GM21447 (cell line): ENCODE data around the gene KIAA1549.

Source experiments
- ATAC-seq: cut with Tn5 transposase; IDR thresholded peaks from one replicate; pipeline ENCODE4 v1.9.1; 2021; ENCODE audit not compliant: unreplicated experiment

The KIAA1549 gene

DNA sequence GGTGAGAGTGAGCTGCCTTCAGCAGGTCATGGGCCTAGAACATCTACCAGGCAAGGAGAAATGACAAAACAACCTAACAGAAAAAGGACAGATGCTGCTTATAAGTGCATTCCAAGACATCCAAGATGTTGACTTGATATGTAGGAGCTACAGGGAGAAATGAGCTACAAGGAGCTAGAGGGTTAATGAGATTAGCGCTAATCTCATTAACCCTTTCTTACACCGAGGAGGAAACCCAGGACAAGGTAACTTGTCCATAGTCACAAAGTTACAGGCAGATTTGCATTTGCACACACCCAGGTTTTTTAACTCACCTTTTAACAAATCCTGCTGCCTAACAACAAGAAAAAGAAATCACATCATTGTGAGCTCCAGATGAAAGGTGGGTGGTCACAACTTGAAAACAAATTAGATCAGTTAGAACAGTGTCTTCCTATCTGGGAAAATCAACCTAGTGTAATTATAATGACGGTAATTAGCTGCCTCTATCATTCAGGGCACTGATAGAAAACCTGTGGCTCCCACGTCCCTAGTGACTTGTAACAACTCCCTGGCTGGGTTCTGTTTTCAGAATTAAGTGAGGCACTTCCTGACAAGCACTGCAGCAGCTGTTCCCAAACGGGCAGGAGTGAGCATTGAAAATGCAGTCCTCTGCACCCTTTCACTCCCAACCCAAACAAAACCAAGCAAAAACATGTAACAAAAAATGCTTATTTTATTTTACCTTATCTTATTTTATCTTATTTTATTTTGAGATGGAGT is 5.7 kb downstream of the KIAA1549 start:
- ATAC-seq, result no peak

DNA sequence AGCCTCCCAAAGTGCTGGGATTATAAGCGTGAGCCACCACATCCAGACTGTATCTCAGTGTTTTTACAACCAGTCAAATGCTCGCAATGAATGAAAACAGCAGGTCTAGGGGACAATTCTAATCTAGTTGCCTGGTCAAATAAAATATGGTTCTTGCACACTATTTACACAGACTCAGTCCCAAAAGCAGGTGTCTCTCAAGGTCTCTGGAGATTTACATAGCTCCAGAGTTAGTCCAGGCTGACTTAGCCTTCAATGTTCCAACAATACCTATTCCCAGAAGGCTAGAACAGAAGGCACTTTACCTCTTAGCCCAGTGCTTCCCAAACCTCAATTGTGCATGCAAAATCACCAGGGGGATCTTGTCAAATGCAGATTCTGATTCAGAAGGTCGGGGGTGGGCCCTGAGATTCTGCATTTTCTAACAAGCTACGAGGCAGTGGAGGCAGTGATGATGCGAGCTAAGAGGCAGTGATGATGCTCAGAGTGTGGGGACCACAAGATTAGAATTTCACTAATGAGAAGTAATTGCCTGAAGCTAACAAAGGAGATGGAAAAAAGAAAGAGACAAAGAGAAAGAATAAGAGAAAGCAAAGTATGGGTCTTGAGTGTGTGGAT is 6.4 kb downstream of the KIAA1549 start:
- ATAC-seq, result no peak

GRCh38 chr7:138974103-138974502 is 7.1 kb downstream of the KIAA1549 start:
- ATAC-seq, result no peak

DNA sequence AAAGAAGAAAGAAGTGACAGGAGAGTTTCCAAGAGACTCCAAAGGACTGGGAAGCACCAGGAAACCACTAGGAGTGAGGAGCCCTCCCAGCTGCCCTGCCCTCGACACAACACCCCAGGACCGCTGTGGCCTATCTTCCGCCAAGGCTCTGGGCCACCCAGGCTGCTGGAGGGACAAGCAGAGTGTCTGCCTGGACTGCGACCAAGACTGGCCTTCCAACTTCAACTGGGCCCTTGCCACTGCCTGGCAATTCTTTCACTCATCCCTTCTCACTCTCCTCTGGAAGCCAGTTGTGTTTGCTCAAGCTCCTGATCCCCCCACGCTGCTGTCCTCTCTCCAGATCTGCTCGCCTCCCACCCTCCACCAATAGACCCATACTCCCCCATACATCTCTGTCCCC is 10.2 kb downstream of the KIAA1549 start:
- no peak for ATAC-seq

DNA sequence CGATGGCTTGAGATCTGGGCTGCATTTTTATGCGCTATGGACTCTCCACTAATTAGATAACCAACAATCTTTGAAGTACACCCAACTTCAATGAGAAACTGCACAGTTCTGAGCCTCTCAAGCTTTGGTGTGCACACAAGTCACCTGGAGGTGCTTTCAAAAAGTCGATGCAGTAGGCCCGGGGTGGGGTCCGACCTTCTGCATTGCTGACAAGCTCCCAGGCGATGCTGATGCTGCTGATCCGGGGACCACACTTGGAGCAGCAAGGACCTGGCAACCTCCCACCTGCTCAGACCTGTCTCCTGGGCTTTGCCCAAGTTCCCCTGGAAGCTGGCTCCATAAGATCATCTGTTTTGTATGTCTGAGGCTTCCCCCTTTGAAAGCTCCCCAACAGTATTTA is 10.7 kb downstream of the KIAA1549 start:
- no peak for ATAC-seq

- ATAC-seq, result no peak
Observed at GRCh38 chr7:138967159-138967558, 14.0 kb downstream of the KIAA1549 start.

DNA sequence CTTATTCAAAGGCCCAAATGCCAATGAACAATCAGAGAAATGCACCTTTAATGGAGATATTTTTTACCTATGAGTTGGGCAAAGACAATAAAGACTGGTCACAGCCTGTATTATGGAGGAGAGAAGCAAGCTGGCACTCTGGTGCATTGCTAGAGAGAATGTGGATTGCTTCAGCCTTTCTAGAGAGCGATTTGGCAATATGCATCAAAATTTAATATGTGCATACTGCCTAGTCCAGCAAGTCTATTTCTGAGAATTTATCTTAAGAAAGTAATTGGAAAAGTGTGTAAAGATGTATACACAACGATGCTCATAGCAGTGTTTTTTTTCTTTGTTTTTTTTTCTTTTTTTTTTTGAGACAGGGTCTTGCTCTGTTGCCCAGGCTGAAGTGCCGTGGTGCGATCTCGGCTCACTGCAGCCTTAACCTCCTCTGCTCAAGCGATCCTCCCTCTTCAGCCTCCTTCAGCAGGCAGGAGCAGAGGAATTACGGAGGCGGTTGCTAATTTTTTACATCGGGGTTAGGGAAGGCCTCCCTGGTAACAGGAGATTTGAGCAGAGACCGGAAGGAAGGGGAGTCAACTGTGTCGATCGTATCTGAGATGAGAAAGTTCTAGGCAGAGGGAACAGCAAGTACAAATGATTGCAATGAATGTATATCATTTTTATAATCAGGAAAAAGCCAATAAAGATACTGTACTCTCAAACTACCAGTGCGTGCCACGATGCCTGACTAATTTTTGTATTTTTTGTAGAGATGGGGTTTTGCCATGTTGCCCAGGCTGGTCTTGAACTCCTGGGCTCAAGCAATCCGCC is 16.4 kb downstream of the KIAA1549 start:
- no peak for ATAC-seq

DNA sequence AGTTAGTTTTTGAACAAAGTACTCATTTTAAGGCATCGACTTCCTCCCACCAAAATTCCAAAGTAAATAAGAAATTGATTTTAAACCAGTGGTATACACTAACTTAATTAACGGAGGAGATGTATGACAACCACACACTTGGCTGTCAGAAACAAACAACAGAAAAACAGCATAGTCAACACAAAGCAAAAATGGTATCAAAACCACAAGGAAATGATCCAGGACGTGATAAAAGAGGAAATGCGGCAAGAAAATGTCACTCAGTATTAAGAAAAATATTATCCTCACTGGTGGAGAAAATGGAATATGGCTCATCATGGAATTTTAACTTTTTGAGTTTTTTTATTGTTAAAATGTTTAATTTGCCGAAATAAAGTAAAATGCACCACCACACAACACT is 17.5 kb downstream of the KIAA1549 start:
- no peak for ATAC-seq

GRCh38 chr7:138962561-138963270 is 18.5 kb downstream of the KIAA1549 start:
- ATAC-seq, result no peak

- no peak for ATAC-seq
Observed at GRCh38 chr7:138961159-138961558, 20.0 kb downstream of the KIAA1549 start.

DNA sequence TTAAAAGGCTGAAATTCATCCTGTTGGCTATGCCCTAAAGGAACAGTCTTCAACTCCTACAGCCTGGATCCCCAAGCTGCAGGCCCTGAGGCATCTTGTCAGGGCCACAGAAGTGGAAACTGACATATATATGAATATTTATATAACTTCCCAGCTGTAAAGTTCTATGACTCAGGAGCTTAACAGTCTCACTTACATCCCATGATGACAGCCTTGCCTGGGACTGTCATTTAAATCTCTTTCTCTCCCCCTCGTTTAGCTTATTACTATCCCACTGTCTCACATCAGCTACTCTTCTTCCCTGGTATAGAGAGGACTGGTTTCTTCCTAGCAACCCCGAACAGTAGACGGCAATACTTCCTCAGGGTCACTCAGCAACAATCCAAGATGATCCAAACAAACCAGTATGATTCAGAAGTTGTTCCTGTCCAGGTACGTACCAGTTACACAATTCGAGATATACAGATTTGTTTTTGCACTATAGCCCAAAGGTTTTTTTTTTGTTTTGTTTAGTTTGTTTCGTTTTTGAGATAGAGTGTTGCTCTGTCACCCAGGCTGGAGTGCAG is 22.7 kb downstream of the KIAA1549 start:
- ATAC-seq, result no peak

GRCh38 chr7:138957753-138958390 is 23.3 kb downstream of the KIAA1549 start:
- ATAC-seq, result no peak

DNA sequence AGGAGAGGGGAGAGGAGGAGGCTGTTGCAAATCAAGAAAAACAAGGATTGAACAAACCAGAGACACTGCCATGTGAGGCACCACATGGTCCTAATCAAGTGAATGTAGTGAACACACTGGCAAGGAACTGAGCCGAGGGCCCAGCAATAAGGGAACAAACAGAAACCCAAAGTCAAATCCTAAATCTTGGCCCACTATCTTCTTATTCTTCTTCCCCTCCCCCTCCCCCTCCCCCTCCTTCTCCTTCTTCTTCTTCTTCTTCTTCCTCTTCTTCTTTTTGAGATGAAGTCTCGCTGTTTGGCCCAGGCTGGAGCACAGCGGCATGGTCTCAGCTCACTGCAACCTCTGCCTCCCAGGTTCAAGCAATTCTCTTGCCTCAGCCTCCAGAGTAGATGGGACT is 24.0 kb downstream of the KIAA1549 start:
- ATAC-seq, result no peak

GRCh38 chr7:138954545-138955475 is 26.4 kb downstream of the KIAA1549 start:
- no peak for ATAC-seq

DNA sequence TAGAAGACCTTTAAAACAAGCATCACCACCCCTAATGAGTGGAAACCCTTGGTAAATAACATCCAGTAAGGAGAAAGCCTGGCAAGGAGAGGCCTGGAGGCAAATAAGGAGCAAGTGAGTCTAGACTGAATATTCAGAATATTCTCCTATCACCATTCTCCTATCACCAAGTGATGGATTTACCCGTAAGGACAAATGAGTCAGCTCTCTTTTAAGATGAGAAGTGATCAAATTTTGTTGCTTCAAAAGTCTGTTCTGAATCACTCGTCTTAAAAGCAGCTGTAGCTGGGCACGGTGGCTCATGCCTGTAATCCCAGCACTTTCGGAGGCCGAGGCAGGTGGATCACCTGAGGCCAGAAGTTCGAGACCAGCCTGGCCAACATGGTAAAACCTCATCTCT is 28.4 kb downstream of the KIAA1549 start:
- no peak for ATAC-seq

DNA sequence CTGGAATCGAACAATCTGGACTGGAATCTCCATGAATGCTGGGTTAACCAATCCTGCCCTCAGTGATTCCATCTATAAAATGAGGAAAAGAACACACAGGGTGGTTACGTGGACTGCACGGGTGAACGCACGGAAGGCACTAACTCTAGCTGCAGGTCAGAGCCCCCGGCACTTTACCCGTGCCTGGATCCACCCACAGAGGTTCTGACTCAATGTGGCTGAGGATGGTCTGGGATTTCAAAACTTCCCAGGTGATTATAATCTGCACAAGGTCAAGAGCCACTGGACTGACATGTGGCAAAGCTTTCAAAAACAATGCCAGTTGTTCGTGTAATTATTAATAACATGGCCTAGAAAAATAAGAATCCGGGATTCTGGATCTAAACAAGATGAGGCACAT is 29.2 kb downstream of the KIAA1549 start:
- ATAC-seq, result no peak

GRCh38 chr7:138949421-138950088 is 31.6 kb downstream of the KIAA1549 start:
- ATAC-seq, result no peak

DNA sequence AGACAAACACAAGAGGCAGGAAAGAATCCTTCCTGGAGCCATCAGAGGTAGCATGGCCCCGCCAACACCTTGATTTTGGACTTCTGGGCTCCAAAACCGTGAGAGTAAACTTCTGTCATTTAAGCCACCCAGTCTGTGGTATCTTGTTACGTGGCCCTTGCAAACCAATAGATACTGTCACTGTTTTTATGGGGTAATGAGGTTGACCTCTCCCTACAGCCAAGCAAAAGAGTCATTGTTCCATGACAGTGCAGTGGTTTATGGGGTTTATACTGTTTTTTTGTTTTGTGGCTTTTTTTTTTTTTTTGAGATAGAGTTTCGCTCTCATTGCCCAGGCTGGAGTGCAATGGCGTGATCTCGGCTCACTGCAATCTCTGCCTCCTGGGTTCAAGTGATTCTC is 32.8 kb downstream of the KIAA1549 start:
- ATAC-seq, result no peak

DNA sequence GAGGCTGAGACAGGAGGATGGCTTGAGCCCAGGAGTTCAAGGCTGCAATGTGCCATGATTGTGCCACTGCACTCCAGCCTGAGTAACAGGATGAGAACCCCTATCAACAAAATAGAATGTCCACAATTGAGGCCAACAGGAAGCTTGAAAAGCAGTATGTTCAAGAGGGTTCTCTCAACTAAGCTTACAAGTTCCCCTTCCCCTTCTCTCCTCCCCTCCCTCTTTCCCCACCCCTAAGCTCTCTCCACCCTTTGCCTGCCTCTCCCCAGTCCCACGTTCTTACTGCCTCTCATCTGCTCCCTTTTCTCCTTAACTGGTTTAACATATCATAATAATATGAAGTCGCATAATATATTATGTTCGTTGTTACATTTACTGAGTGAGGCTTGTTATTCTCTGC is 35.4 kb downstream of the KIAA1549 start:
- no peak for ATAC-seq
